H1 (cell line): ENCODE data around the gene CHD6.

Experiments
- ATF3 ChIP-seq: IDR thresholded peaks from 2 replicates; pipeline ENCODE4 v1.6.1; 2011; ENCODE audit warnings: low read depth, mild to moderate bottlenecking, low read length; ENCODE audit not compliant: insufficient read depth
- CREB1 ChIP-seq: IDR thresholded peaks from 2 replicates; pipeline ENCODE4 v1.6.1; 2012; ENCODE audit warnings: inconsistent platforms
- CTCF ChIP-seq, 3 experiments: IDR thresholded peaks; 1 replicate in 2 of 3; 2 replicates in 1 of 3; pipeline versions ENCODE4 v1.5.1 to v1.6.1; 2011; ENCODE audit warnings: low read length in 3 of 3, mild to moderate bottlenecking in 3 of 3, inconsistent platforms in 2 of 3, low read depth in 1 of 3, moderate library complexity in 1 of 3; ENCODE audit not compliant: insufficient read depth in 1 of 3; ENCODE audit errors: control extremely low read depth in 1 of 3
- EP300 ChIP-seq, 2 experiments: IDR thresholded peaks; 1 replicate in 1 of 2; 2 replicates in 1 of 2; pipeline ENCODE4 v1.6.1; 2011 to 2012; ENCODE audit warnings: low read depth in 2 of 2, low read length in 2 of 2, mild to moderate bottlenecking in 2 of 2, borderline replicate concordance in 1 of 2, inconsistent platforms in 1 of 2, moderate library complexity in 1 of 2
- NRF1 ChIP-seq: IDR thresholded peaks from 2 replicates; pipeline ENCODE4 v1.6.1; 2011; ENCODE audit warnings: mild to moderate bottlenecking, low read depth, low read length, improper control_type of control experiment
- RAD21 ChIP-seq, 2 experiments: IDR thresholded peaks in 1 of 2; conservative IDR thresholded peaks in 1 of 2; 2 replicates each; pipeline ENCODE4 v1.6.1; 2011; ENCODE audit warnings: low read depth in 2 of 2, low read length in 2 of 2, improper control_type of control experiment in 1 of 2, inconsistent platforms in 1 of 2, mild to moderate bottlenecking in 1 of 2, moderate library complexity in 1 of 2
- SP2 ChIP-seq: IDR thresholded peaks from 2 replicates; pipeline ENCODE4 v1.6.1; 2012; ENCODE audit warnings: mild to moderate bottlenecking, low read length, inconsistent platforms
- SP4 ChIP-seq: IDR thresholded peaks from 2 replicates; pipeline ENCODE4 v1.6.1; 2012; ENCODE audit warnings: low read length, inconsistent platforms

- TF ChIP-seq EP300 (IDR thresholded peaks at IDR 0.05; ENCODE audit: borderline replicate concordance in 1 of 2, low read depth in 2 of 2, low read length in 2 of 2), result no peak
- no peak for TF ChIP-seq RAD21 (IDR thresholded peaks at IDR 0.05 in 1 of 2, conservative IDR thresholded peaks at IDR 0.05 in 1 of 2; ENCODE audit: low read depth in 2 of 2, low read length in 2 of 2)
- no peak for TF ChIP-seq CREB1
- no peak for TF ChIP-seq CTCF (IDR thresholded peaks at IDR 0.05; ENCODE audit: control extremely low read depth in 1 of 3, insufficient read depth in 1 of 3, low read depth in 1 of 3, low read length in 3 of 3)
- TF ChIP-seq SP2, result no peak
- TF ChIP-seq NRF1, result no peak
- no peak for TF ChIP-seq ATF3
- no peak for TF ChIP-seq SP4
Measured at GRCh38 chr20:41599699-41600104, 18.5 kb downstream of the CHD6 start.
